Fibroblast of lung (primary cell): ENCODE measurements around the gene METAP1D.

ENCODE experiments used
- EZH2 ChIP-seq: IDR thresholded peaks from 2 replicates; pipeline ENCODE4 v1.5.1; 2012; ENCODE audit warnings: low read length, control low read depth, mild to moderate bottlenecking; ENCODE audit errors: missing control alignments
- TF ChIP-seq, protein P1 (sequence below), 2 donors: IDR thresholded peaks in 1 of 2; conservative IDR thresholded peaks in 1 of 2; 1 replicate in 1 of 2; 2 replicates in 1 of 2; pipeline ENCODE4 v1.5.1; 2011 to 2012; ENCODE audit warnings: low read length in 2 of 2, control low read depth in 1 of 2, inconsistent platforms in 1 of 2, low read depth in 1 of 2, mild to moderate bottlenecking in 1 of 2

DNA sequence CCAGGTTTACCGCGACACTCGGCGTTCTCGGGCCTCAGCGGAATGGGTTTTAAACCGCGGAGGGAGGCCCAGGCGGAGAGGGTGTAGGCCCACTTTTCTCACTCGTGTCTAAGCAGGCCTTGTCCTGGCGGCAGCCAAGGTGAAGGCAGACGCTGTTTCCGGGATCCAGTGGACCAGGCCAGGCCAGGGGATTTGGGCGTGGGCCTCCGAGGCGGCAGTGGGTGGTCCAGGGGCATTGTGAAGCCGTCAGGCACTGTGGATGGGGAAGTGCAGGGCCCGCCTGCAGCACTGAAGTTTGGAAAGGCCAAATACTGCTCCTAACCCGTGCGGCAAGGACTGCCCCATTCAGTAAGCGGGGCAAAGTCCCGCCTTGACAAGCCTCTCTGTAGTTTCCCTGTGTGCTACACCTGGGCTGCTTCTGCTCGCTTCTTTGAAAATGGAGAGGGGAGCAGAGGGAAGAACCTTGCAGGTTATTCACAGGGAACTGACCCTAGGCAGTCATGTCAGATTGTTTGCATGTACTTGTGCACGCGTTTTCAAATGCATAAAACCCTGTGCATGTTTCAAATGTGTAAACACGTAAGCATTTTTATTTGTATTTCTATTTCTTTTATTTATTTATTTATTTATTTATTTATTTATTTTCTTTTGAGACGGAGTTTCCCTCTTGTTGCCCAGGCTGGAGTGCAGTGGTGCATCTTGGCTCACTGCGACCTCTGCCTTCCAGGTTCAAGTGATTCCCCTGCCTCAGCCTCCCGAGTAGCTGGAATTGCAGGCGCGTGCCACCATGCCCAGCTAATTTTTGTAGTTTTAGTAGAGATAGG, 110.4 kb downstream of the METAP1D start:
- no peak for TF ChIP-seq EZH2
- TF ChIP-seq, protein P1, sequence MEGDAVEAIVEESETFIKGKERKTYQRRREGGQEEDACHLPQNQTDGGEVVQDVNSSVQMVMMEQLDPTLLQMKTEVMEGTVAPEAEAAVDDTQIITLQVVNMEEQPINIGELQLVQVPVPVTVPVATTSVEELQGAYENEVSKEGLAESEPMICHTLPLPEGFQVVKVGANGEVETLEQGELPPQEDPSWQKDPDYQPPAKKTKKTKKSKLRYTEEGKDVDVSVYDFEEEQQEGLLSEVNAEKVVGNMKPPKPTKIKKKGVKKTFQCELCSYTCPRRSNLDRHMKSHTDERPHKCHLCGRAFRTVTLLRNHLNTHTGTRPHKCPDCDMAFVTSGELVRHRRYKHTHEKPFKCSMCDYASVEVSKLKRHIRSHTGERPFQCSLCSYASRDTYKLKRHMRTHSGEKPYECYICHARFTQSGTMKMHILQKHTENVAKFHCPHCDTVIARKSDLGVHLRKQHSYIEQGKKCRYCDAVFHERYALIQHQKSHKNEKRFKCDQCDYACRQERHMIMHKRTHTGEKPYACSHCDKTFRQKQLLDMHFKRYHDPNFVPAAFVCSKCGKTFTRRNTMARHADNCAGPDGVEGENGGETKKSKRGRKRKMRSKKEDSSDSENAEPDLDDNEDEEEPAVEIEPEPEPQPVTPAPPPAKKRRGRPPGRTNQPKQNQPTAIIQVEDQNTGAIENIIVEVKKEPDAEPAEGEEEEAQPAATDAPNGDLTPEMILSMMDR (conservative IDR thresholded peaks at IDR 0.05 in 1 of 2, IDR thresholded peaks at IDR 0.05 in 1 of 2; ENCODE audit: low read depth in 1 of 2, low read length in 2 of 2): no peak
